HK-2 (cell line): Measurements from ENCODE around the gene MAP3K5.

ENCODE experiments used
- DNase-seq: peaks from one replicate; pipeline ENCODE4 v3.0.0-alpha.2; 2018; ENCODE audit not compliant: unreplicated experiment

The MAP3K5 gene

GRCh38 chr6:136750696-136751521 lies 41.4 kb downstream of the MAP3K5 start:
- no peak for DNase-seq

DNA sequence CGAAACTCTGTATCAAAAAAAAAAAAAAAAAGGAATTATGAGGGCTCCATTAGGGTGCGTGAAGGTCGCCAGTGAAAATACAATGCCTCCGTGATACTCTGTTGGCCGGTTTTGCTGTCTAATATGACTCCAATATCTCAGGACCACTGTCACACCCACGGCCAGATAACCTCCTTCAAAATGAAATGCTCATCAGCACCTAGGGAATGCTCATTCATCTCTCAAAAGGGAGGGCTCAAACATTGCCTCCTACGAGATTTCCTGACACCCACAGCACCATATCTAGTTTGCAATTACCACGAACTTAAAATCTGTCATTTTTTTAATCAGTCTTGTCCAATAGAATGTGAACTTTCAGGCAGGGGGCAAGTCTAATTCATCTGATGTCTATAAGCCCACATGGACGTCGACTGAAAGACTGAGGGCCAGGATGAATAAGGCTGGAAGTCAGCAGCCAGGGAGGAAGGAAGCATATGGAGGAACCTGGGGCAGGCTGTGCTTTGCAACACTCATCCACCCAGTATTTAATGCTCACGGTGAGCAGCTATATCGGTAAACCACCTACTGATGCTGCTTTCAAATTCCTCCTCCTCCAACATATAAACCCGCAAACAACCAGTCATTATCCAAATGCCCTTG lies 42.8 kb downstream of the MAP3K5 start:
- DNase-seq: no peak

- no peak for DNase-seq
Observed at GRCh38 chr6:136747507-136747906, 44.8 kb downstream of the MAP3K5 start.

GRCh38 chr6:136745300-136745699 lies 47.0 kb downstream of the MAP3K5 start:
- no peak for DNase-seq

- no peak for DNase-seq
Observed at GRCh38 chr6:136744889-136745288, 47.4 kb downstream of the MAP3K5 start.

DNA sequence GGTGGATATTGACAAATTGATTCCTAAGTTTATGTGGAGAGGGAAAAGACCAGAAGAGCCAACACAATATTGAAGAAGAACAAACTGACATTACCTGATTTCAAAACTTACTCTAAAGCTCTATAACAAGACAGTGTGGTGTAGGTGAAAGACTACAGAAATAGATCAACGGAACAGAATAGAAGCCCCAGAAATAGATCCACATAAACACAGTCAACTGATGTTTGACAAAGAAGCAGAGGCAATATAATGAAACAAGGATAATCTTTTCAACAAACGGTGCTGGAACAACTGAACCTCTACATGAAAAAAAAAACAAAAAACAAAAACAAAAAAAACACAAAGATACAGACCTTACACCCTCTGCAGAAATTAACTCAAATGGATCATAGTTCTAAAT lies 50.2 kb downstream of the MAP3K5 start:
- DNase-seq: no peak

DNA sequence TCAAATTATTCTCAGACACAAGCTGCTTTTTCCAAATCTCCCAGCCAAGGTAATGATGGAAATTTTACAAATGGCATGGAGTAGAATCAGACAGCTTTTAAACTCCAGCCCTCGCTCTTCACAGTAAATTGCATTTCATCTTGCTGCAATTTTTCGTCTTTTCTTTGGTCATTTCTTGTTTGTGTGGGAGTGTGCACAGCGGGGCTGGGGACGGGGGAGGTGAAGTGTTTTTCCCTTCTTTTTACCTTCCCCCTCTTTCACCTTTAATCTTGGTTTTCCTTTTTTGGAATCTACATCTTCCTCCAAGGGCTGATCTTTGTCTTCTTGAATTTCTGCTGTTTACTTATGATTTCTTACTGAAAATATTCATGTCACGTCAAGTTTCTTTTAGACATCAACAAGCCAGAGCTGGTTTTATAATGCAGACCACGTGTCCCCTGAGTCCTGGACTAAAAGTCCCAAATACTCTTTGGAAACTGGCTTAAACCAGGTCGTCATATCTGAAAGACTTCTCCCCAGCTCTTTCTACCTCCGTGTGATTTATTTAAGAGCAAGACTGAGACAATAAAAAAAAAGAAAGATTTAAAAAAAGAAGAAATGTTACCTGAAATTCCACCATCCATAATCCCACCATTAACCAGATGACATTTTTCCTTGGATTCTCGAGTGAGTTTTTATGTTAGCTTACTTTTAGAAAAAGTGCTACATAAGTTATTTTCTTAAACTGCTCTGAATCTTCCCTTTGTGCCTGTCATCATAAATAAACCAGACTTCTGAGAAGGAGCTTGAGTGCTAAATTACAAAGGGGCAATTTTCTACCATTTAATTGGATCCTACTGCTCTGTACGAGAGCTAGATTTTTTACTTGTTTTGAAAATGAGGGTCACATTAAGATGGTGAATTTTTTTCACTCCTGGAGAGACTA lies 52.0 kb downstream of the MAP3K5 start:
- no peak for DNase-seq

- DNase-seq: no peak
Observed at GRCh38 chr6:136739501-136739900, 52.8 kb downstream of the MAP3K5 start.

DNA sequence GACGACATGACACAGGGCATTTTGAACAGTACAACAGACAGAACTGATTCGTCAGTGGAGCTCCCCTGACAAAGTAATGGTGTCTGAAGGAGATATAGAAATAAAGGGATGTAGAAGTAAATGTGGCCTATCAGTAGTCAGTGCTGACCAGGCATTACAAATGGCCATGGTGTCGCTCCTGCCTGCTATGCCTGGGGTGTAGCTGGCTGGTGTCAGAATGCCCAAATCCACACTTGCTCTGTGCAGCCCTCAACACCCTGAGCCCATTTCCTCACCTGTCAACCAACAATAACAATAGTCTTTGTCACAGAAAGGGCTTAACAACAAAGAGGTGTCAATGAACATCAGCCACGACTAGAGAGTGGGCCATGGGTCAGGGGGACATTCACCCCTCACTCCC lies 53.2 kb downstream of the MAP3K5 start:
- DNase-seq: no peak

DNA sequence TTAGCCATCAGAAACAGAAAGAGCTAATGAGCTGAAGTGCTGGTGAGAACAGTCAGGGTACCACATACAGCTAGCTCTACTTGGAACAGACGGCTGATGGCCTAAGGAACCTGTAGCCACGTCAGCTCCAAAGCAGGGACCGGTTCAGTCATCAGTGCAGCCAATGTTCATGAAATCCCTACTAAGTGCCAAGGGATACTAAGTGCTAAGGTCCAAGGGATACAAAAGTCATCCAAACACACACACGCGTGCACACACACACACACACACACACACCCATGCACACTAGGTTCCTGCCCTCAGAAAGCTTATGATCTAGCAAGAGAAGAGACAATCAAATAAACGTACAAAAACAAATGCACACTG lies 53.6 kb downstream of the MAP3K5 start:
- DNase-seq: no peak

DNA sequence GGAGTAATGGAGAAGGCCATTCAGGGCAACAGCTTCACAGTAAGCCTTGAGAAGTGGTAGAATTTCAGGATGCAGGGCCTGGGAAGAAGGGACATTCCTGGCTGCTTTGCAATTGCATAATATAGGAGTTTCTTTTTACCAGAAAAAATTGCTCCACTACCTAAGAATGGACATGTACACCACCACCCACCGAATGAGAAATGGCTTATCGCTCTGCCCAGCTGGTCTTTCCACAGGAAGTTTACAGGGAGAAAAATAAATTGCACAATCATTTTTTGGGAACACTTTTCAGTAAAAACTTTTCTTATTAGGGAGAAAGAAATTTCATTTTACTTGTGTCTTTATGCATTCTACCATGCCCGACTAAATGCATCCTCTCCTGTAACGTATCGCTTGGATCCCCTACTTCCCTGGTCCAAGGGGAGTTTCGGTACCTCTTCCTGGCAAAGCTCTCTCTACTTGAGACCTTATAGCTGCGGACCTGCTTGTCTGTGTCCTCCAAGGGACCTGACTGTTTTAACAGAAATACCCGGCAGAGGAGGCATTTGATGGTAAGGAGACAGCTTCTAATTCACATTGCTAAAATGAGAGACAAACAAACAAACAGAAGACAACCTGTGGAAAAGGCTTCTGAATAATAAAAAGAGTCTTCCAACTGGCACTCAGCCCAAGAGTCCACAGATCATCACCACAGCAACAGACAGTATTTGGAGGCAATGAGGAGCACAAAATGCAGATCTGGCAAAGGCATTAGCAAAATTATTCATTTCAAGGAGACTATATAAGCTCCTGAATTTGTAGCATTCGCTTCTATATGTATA lies 54.2 kb downstream of the MAP3K5 start:
- DNase-seq: no peak

- DNase-seq: no peak
Observed at GRCh38 chr6:136737374-136737844, 54.9 kb downstream of the MAP3K5 start.

DNA sequence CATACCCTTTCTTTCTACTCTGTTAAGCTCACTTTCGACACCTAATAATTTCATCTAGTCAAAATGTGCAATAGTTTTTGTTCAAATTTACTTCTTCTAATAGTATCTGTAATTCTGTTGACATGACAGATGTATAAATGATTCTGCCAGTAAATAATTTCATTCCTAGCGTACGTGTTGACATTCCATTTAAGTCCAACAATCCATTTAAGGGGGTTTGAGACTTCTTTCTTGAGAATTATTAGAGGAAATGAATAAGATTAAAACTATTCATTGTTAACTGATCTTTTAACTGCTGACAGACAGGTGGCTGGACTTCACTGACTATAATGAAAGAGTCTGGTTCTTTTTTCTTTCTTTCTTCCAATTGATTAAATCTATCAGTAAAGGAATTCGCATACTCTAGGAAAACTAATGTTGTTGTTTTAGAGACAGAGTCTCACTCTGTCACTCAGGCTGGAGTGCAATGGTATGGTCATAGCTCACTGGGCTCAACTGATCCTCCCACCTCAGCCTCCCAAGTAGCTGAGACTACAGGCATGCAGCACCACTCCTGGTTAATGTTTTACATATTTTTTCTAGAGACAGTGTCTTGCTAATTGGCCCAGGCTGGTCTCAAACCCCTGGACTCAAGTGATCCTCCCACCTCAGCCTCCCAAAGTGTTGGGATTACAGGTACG lies 55.9 kb downstream of the MAP3K5 start:
- peak; percentile 16 for DNase-seq

DNA sequence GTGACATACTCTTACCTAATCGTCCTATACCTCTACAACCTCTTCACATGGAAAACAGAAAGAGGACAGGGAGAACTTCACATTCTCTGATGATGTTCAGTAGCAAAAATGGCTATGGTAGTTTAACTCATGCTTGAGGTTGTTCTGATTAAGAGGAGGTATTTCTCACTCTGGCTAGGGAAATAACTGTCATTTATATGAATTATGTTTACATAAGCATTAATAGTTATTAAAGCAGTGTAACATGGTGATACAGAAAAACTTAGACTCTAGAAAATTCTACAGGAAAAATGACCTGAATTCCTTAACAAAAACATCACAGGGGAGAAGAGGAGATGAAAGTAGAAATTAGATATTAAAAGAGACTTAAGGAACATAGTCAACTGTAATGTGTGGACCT lies 57.3 kb downstream of the MAP3K5 start:
- DNase-seq: no peak

DNA sequence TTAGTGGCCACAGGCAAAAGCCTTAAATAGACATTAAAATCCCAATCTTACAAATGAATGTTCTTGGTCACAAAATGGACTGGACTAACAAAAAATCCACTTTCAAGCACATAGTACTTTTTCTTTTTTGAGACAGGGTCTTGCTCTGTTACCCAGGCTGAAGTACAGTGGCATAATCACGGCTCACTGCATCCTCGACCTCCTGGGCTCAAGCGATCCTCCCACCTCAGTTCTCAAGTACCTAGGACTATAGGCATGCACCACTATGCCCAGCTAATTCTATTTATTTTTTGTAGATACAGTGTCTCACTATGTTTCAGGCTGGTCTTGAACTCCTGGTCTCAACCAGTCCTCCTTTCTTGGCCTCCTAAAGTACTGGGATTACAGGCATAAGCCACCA lies 59.4 kb downstream of the MAP3K5 start:
- DNase-seq: no peak

- no peak for DNase-seq
Observed at GRCh38 chr6:136729832-136730231, 62.4 kb downstream of the MAP3K5 start.

DNA sequence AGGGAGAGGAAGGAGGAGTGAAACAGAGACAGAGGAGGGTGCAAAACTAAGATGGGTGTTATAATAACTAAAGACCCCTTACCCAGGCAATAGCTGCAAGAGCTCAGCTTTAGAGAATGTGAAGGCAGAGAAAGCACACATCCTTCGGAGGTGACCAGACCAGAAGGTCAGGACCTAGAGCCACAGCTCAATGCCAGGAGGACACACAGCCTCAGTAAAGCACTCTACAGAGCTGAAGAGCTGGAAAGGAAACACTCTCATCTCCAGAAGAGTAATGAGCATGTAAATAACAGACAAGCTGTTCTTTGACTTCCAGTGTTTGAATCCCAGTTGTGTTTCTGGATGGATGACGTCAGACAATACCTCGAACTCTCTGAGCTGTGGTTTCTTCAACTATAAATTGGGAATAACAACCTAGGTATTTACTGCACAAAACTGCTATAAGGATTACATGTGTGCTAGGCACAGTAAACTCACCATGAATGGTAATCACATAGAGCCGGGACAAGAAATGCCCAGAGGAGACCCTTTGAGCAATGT lies 63.2 kb downstream of the MAP3K5 start:
- DNase-seq: no peak

GRCh38 chr6:136728033-136728939 lies 64.0 kb downstream of the MAP3K5 start:
- no peak for DNase-seq

DNA sequence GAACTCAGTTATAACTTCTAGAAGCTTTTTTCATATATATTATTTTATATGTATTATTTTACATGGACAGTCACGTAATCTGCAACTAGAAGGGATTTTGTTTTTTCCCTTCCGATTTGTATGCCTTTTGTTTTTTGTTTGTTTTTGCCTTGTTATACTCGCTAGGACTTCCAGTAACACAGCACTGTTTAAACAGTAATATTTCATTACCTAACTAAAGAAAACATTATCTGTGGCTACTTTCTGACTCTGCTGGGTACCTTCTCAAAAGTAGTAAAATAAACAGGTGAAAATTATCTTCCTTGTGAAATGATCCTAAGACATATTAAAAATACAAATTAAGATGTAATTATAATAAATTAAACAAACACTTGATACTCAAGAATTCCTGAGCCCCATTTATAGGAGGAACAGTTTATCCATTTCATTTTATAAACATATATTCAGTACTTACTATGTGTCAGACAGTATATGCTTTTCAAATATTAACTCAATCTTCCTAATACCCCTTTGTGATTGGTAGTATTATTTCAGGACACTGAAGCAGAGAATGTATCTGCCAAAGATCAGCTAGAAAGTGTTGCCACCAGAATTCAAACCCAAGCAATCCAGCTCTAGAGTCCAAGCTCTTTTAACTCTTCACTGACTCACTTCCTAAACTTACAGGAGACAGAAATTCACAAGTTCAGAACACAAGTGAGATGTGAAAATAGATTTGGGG lies 65.3 kb downstream of the MAP3K5 start:
- DNase-seq: no peak
